ENCODE data around the gene SHISAL2A. TPM values are rescaled to one million over a fixed set of nuclear protein-coding genes. Genes with fewer than 3 reads are reported as not detected.

The SHISAL2A gene
- polyA plus RNA-seq, 1 donor from 2014 or later = not detected

- TF ChIP-seq POLR2AphosphoS5 (IDR thresholded peaks at IDR 0.05) = no peak
- TF ChIP-seq, protein P1, sequence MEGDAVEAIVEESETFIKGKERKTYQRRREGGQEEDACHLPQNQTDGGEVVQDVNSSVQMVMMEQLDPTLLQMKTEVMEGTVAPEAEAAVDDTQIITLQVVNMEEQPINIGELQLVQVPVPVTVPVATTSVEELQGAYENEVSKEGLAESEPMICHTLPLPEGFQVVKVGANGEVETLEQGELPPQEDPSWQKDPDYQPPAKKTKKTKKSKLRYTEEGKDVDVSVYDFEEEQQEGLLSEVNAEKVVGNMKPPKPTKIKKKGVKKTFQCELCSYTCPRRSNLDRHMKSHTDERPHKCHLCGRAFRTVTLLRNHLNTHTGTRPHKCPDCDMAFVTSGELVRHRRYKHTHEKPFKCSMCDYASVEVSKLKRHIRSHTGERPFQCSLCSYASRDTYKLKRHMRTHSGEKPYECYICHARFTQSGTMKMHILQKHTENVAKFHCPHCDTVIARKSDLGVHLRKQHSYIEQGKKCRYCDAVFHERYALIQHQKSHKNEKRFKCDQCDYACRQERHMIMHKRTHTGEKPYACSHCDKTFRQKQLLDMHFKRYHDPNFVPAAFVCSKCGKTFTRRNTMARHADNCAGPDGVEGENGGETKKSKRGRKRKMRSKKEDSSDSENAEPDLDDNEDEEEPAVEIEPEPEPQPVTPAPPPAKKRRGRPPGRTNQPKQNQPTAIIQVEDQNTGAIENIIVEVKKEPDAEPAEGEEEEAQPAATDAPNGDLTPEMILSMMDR (IDR thresholded peaks at IDR 0.05; ENCODE audit: poor library complexity, severe bottlenecking) = no peak
- Histone ChIP-seq H3F3A (ENCODE audit: insufficient read depth, low read length, poor library complexity, severe bottlenecking) (no peaks in the 10 kb centered on the region), H3K9me2 (ENCODE audit: insufficient read depth, low read length) (no peaks in the 10 kb centered on the region), H2AFZ (ENCODE audit: low read depth, low read length) (no peak overlapping the region), H3K9me3 (ENCODE audit: low read length) (no peaks in the 10 kb centered on the region), H3K27ac (ENCODE audit: low read length) (no peak overlapping the region), H3K27me3 (ENCODE audit: insufficient read depth, low read depth, low read length) (peaks cover 7% of the 10 kb centered on the region), H3K4me3 (ENCODE audit: low read length) (no peak overlapping the region), H4K20me1 (ENCODE audit: insufficient read depth) (no peaks in the 10 kb centered on the region), H3K9ac (ENCODE audit: low read length) (no peak overlapping the region), H3K4me2 (ENCODE audit: low read length) (no peak overlapping the region), H3K36me3 (ENCODE audit: insufficient read depth, low read length) (no peaks in the 10 kb centered on the region), H3K79me2 (replicated peaks; ENCODE audit: insufficient read depth, low read length) (no peaks in the 10 kb centered on the region)
These were observed 33.7 kb upstream of the SHISAL2A start for GRCh38 chr1:52599236-52599635.

DNA sequence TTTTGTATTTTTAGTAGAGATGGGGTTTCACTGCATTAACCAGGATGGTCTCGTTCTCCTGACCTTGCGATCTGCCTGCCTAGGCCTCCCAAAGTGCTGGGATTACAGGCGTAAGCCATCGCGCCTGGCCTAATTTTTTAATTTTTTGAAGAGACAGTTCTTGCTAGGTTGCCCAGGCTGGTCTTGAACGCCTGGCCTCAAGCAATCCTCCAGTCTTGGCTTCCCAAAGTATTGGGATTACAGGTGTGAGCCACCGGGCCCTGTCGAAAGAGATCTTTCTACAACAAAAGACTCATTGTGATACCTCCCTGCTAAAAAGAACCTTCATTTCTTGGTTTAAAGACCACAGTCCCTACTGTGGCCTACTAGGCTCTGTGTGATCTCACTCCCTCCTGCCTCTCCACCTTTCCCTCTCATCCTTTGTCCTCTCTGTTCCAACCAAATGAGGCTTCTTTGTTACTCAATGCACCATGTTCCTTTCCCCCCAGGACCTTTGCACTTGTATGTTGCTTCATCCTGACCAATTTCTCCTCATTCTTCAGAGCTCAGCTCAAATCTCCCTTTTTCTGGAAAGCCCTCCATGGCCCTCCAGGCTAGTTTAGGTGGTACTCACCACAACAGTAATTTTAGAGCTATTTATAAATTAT, 32.3 kb upstream of the SHISAL2A start:
- Histone ChIP-seq H3K79me2 (replicated peaks; ENCODE audit: insufficient read depth, low read length) (no peaks in the 10 kb centered on the region), H3K9me2 (ENCODE audit: insufficient read depth, low read length) (no peaks in the 10 kb centered on the region), H3K4me3 (ENCODE audit: low read length) (no peak overlapping the region), H3K4me2 (ENCODE audit: low read length) (no peak overlapping the region), H4K20me1 (ENCODE audit: insufficient read depth) (no peaks in the 10 kb centered on the region), H3K27ac (ENCODE audit: low read length) (no peak overlapping the region), H3K36me3 (ENCODE audit: insufficient read depth, low read length) (no peaks in the 10 kb centered on the region), H3K27me3 (ENCODE audit: insufficient read depth, low read depth, low read length) (peaks cover 7% of the 10 kb centered on the region), H3F3A (ENCODE audit: insufficient read depth, low read length, poor library complexity, severe bottlenecking) (no peaks in the 10 kb centered on the region), H3K9ac (ENCODE audit: low read length) (no peak overlapping the region), H2AFZ (ENCODE audit: low read depth, low read length) (no peak overlapping the region), H3K9me3 (ENCODE audit: low read length) (no peaks in the 10 kb centered on the region)
- TF ChIP-seq TAF1 (IDR thresholded peaks at IDR 0.05; ENCODE audit: low read depth) = no peak
- TF ChIP-seq, protein P1 (IDR thresholded peaks at IDR 0.05; ENCODE audit: poor library complexity, severe bottlenecking) = no peak

GRCh38 chr1:52601519-52601918, 31.4 kb upstream of the SHISAL2A start:
- Histone ChIP-seq H3K79me2 (replicated peaks; ENCODE audit: insufficient read depth, low read length) (no peaks in the 10 kb centered on the region), H4K20me1 (ENCODE audit: insufficient read depth) (no peaks in the 10 kb centered on the region), H3K4me2 (ENCODE audit: low read length) (no peak overlapping the region), H3F3A (ENCODE audit: insufficient read depth, low read length, poor library complexity, severe bottlenecking) (no peaks in the 10 kb centered on the region), H3K4me3 (ENCODE audit: low read length) (no peak overlapping the region), H2AFZ (ENCODE audit: low read depth, low read length) (no peak overlapping the region), H3K9ac (ENCODE audit: low read length) (no peak overlapping the region), H3K9me2 (ENCODE audit: insufficient read depth, low read length) (no peaks in the 10 kb centered on the region), H3K9me3 (ENCODE audit: low read length) (no peaks in the 10 kb centered on the region), H3K27ac (ENCODE audit: low read length) (no peak overlapping the region), H3K36me3 (ENCODE audit: insufficient read depth, low read length) (no peaks in the 10 kb centered on the region), H3K27me3 (ENCODE audit: insufficient read depth, low read depth, low read length) (peaks cover 7% of the 10 kb centered on the region)
- no peak for TF ChIP-seq SMC3 (conservative IDR thresholded peaks at IDR 0.05; ENCODE audit: poor library complexity)
- no peak for TF ChIP-seq EP300 (conservative IDR thresholded peaks at IDR 0.05; ENCODE audit: poor library complexity, severe bottlenecking)
- no peak for TF ChIP-seq POLR2AphosphoS5 (IDR thresholded peaks at IDR 0.05)
- no peak for TF ChIP-seq RAD21 (conservative IDR thresholded peaks at IDR 0.05)
- TF ChIP-seq REST (IDR thresholded peaks at IDR 0.05; ENCODE audit: borderline replicate concordance) = no peak
- no peak for TF ChIP-seq TAF1 (IDR thresholded peaks at IDR 0.05; ENCODE audit: low read depth)
- TF ChIP-seq MXI1 (conservative IDR thresholded peaks at IDR 0.05; ENCODE audit: poor library complexity, severe bottlenecking) = no peak
- TF ChIP-seq EZH2 (IDR thresholded peaks at IDR 0.05; ENCODE audit: borderline replicate concordance, insufficient read depth, low read length, poor library complexity, severe bottlenecking) = no peak
- TF ChIP-seq, protein P1 (IDR thresholded peaks at IDR 0.05; ENCODE audit: poor library complexity, severe bottlenecking) = no peak
